ENCODE results near the gene MPV17. TPM values are rescaled to one million over a fixed set of nuclear protein-coding genes. Genes with fewer than 3 reads are reported as not detected.

MPV17 gene
- polyA plus RNA-seq, 2 of the 4 experiments (the other 2 are of a cell fraction) = 67.7 to 130 TPM

- no peak for DNase-seq (ENCODE audit: low read depth in 1 of 2, low spot score in 1 of 2)
- no peaks in the 10 kb centered on the region for H3K9me3 ChIP-seq
- WGBS (ENCODE audit: missing lambda C conversion rate) = 96% methylated on average over 5 of the region's 5 CpGs
- H3K4me2 ChIP-seq = no peak overlapping the region
- TF ChIP-seq FOSL2 (IDR thresholded peaks at IDR 0.05) = no peak
- TF ChIP-seq FOSL2 (CRISPR knock-in tag; IDR thresholded peaks at IDR 0.05) = no peak
- TF ChIP-seq CTCF (IDR thresholded peaks at IDR 0.05) = no peak
- TF ChIP-seq, protein P1, sequence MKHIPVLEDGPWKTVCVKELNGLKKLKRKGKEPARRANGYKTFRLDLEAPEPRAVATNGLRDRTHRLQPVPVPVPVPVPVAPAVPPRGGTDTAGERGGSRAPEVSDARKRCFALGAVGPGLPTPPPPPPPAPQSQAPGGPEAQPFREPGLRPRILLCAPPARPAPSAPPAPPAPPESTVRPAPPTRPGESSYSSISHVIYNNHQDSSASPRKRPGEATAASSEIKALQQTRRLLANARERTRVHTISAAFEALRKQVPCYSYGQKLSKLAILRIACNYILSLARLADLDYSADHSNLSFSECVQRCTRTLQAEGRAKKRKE (CRISPR knock-in tag; IDR thresholded peaks at IDR 0.05; ENCODE audit: low read depth) = no peak
- TF ChIP-seq, protein P2, sequence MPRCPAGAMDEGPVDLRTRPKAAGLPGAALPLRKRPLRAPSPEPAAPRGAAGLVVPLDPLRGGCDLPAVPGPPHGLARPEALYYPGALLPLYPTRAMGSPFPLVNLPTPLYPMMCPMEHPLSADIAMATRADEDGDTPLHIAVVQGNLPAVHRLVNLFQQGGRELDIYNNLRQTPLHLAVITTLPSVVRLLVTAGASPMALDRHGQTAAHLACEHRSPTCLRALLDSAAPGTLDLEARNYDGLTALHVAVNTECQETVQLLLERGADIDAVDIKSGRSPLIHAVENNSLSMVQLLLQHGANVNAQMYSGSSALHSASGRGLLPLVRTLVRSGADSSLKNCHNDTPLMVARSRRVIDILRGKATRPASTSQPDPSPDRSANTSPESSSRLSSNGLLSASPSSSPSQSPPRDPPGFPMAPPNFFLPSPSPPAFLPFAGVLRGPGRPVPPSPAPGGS (IDR thresholded peaks at IDR 0.05) = no peak
- TF ChIP-seq KDM1A (IDR thresholded peaks at IDR 0.05; ENCODE audit: low read depth) = no peak
- no peak for TF ChIP-seq CHD2 (IDR thresholded peaks at IDR 0.05; ENCODE audit: low read length, partially characterized antibody)
- TF ChIP-seq EHMT2 (IDR thresholded peaks at IDR 0.05; ENCODE audit: low read depth) = no peak
- no peak for TF ChIP-seq HOXB5 (CRISPR knock-in tag; IDR thresholded peaks at IDR 0.05)
- TF ChIP-seq, protein P3, sequence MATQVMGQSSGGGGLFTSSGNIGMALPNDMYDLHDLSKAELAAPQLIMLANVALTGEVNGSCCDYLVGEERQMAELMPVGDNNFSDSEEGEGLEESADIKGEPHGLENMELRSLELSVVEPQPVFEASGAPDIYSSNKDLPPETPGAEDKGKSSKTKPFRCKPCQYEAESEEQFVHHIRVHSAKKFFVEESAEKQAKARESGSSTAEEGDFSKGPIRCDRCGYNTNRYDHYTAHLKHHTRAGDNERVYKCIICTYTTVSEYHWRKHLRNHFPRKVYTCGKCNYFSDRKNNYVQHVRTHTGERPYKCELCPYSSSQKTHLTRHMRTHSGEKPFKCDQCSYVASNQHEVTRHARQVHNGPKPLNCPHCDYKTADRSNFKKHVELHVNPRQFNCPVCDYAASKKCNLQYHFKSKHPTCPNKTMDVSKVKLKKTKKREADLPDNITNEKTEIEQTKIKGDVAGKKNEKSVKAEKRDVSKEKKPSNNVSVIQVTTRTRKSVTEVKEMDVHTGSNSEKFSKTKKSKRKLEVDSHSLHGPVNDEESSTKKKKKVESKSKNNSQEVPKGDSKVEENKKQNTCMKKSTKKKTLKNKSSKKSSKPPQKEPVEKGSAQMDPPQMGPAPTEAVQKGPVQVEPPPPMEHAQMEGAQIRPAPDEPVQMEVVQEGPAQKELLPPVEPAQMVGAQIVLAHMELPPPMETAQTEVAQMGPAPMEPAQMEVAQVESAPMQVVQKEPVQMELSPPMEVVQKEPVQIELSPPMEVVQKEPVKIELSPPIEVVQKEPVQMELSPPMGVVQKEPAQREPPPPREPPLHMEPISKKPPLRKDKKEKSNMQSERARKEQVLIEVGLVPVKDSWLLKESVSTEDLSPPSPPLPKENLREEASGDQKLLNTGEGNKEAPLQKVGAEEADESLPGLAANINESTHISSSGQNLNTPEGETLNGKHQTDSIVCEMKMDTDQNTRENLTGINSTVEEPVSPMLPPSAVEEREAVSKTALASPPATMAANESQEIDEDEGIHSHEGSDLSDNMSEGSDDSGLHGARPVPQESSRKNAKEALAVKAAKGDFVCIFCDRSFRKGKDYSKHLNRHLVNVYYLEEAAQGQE (IDR thresholded peaks at IDR 0.05) = no peak
- no peak for TF ChIP-seq MYC (IDR thresholded peaks at IDR 0.05; ENCODE audit: borderline replicate concordance, low read length)
- TF ChIP-seq EP300 (IDR thresholded peaks at IDR 0.05) = no peak
- TF ChIP-seq, protein P4, sequence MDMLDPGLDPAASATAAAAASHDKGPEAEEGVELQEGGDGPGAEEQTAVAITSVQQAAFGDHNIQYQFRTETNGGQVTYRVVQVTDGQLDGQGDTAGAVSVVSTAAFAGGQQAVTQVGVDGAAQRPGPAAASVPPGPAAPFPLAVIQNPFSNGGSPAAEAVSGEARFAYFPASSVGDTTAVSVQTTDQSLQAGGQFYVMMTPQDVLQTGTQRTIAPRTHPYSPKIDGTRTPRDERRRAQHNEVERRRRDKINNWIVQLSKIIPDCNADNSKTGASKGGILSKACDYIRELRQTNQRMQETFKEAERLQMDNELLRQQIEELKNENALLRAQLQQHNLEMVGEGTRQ (IDR thresholded peaks at IDR 0.05) = no peak
- no peak for TF ChIP-seq CBX8 (IDR thresholded peaks at IDR 0.05)
- TF ChIP-seq CHD4 (IDR thresholded peaks at IDR 0.05; ENCODE audit: borderline replicate concordance) = no peak
- no peak for FAIRE-seq
- no peak overlapping the region for H3K4me3 ChIP-seq
- CTCF ChIA-PET = interaction anchor here (0.6 to 20.5 kb wide), 9 partner anchors 8 to 329 kb away, joined by 3 to 394 read pairs (median 13); partner anchors contain the start of genes DNAJC5G, SLC30A3 and TRIM54
- ATAC-seq = no peak
- POLR2A ChIA-PET = no interaction called here
- H3K4me1 ChIP-seq = peaks cover 36% of the 10 kb centered on the region
- no peak overlapping the region for H3K27ac ChIP-seq
Measured at GRCh38 chr2:27290549-27290948, 32.3 kb downstream of the MPV17 start.

DNA sequence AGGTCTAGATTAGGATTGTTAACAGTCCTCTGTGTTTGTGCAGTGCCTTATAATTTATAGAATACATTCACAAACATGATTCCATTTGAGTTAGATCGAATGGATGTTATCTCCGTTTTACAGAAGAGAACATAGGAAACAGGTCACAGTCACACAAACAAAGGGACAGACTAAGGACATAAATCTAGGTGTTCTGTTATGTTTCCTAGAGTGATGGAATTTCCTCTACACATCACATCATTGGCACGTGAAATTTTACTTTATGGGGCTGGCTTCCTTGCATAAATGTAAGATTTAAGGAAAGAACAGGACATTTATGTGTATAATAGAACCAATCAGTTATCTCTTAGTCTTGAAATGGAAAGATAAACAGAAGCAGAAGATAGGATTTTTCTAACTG is 34.3 kb downstream of the MPV17 start:
- FAIRE-seq = peak; percentile 28
- H3K4me2 ChIP-seq = no peak overlapping the region
- H3K27ac ChIP-seq = no peak overlapping the region
- H3K4me3 ChIP-seq = no peak overlapping the region
- ATAC-seq = no peak
- ChIA-PET CTCF (interaction anchor here (0.9 to 20.5 kb wide), 9 partner anchors 8 to 320 kb away, joined by 3 to 394 read pairs (median 4); partner anchors contain the start of genes DNAJC5G, KHK, SLC30A3 and TRIM54), POLR2A (no interaction called here)
- TF ChIP-seq POLR2AphosphoS2 (conservative IDR thresholded peaks at IDR 0.05; ENCODE audit: low read length) (no peak), BHLHE40 (IDR thresholded peaks at IDR 0.05; ENCODE audit: low read depth, low read length) (no peak), CBX2 (IDR thresholded peaks at IDR 0.05; ENCODE audit: borderline replicate concordance, low read depth) (no peak), MAFK (IDR thresholded peaks at IDR 0.05; ENCODE audit: partially characterized antibody) (no peak)
- TF ChIP-seq, protein P4 (IDR thresholded peaks at IDR 0.05) = no peak
- WGBS (ENCODE audit: missing lambda C conversion rate) = 58% methylated on average over 3 of the region's 3 CpGs
- no peak for DNase-seq (ENCODE audit: low read depth in 1 of 2, low spot score in 1 of 2)
- no peaks in the 10 kb centered on the region for H3K9me3 ChIP-seq
- peaks cover 23% of the 10 kb centered on the region for H3K4me1 ChIP-seq
